NB4 (cell line): ENCODE data around the gene SCYL2.

Experiments
- DNase-seq: peaks from one replicate; pipeline ENCODE4 v3.0.0; 2010; ENCODE audit warnings: low read depth
- H3K4me3 ChIP-seq: one replicate; pipeline ENCODE4 v1.5.1; 2011; ENCODE audit warnings: mild to moderate bottlenecking, low read depth, low read length, moderate library complexity
- MYC ChIP-seq: IDR thresholded peaks from 2 replicates; pipeline ENCODE4 v1.6.1; 2011; ENCODE audit warnings: low read depth, low read length
- POLR2A ChIP-seq: IDR thresholded peaks from 2 replicates; pipeline ENCODE4 v1.6.1; 2011; ENCODE audit warnings: mild to moderate bottlenecking; ENCODE audit not compliant: insufficient read length; ENCODE audit errors: extremely low read depth
- TF ChIP-seq, protein P1 (sequence below): IDR thresholded peaks from one replicate; pipeline ENCODE4 v1.5.1; 2012; ENCODE audit warnings: low read depth, low read length
- TF ChIP-seq, protein P2 (sequence below): IDR thresholded peaks from 2 replicates; pipeline ENCODE4 v1.6.1; 2011; ENCODE audit warnings: low read depth, low read length

The SCYL2 gene

DNA sequence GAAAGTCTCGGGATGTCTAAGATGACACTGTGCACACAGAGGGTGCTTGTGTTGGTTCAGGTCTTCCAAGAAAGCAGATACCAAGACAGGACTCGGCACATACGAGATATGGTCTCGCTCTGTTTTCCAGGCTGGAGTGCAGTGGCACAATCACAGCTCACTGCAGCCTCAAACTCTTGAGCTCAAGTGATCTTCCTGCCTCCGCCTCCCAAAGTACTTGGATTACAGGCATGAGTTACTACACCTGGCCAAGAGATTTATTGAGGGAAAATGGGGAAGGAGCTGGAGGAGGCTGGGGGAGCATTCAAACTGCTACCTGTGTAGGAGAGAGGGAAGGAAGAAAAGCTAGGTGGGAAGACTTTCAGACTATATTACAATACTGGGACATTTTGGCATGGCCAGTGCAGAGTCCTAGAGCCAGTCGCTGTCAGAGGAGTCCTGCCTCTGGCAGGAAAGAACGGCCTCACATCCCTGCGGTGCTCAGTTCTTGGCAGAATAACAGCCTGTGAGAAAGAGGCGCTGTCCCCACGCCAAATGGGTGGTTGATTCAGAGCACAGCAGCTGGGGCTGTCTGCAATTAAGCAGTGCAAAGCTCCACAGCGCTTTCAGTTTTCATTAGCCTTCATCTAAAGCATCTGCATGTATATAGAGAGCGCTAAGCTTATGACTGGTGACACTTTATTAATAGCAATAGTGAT is 108.2 kb downstream of the SCYL2 start:
- TF ChIP-seq MYC = no peak
- no peak for TF ChIP-seq POLR2A
- TF ChIP-seq, protein P1, sequence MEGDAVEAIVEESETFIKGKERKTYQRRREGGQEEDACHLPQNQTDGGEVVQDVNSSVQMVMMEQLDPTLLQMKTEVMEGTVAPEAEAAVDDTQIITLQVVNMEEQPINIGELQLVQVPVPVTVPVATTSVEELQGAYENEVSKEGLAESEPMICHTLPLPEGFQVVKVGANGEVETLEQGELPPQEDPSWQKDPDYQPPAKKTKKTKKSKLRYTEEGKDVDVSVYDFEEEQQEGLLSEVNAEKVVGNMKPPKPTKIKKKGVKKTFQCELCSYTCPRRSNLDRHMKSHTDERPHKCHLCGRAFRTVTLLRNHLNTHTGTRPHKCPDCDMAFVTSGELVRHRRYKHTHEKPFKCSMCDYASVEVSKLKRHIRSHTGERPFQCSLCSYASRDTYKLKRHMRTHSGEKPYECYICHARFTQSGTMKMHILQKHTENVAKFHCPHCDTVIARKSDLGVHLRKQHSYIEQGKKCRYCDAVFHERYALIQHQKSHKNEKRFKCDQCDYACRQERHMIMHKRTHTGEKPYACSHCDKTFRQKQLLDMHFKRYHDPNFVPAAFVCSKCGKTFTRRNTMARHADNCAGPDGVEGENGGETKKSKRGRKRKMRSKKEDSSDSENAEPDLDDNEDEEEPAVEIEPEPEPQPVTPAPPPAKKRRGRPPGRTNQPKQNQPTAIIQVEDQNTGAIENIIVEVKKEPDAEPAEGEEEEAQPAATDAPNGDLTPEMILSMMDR = no peak
- TF ChIP-seq, protein P2, sequence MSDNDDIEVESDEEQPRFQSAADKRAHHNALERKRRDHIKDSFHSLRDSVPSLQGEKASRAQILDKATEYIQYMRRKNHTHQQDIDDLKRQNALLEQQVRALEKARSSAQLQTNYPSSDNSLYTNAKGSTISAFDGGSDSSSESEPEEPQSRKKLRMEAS = no peak
- H3K4me3 ChIP-seq = no peak overlapping the region
- no peak for DNase-seq

DNA sequence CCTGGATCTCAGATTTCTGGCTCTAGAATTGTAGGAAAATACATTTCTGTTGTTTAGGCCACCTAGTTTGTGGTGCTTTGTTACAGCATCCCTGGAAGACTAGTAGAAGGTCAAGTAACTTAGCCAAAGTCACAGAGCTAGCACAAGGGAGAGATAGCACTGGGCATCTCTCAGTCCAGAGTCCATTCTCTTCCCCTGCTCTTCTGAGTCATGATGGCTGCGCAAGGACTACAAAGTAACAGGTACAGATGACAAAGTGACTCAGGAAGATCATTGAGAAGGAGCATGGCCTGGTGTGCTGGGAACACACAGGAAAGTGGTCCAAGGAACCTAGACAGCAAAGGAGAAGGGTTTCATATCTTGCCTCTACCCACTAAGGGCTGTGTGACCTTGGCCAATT is 109.2 kb downstream of the SCYL2 start:
- DNase-seq = no peak
- TF ChIP-seq, protein P2 = no peak
- TF ChIP-seq MYC = no peak
- TF ChIP-seq, protein P1 = no peak
- no peak for TF ChIP-seq POLR2A
- H3K4me3 ChIP-seq = no peak overlapping the region

DNA sequence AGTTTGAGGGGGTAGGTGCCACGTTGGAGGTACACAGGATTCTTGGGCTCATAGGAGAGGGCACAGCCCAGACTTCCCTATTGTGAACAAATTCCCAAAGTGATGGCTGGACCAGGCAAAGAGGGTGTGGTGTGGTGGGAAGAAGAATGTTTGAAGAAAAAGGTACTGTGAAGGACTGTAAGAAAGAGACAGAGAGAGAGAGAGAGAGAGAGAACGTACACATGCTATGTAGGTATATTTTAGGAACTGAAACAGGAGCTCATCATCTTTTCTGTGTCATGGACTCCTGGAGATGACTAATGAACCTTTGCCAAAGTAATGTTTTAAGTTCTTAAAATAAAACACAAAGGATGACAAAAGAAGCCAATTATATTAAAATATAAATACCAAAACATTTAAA is 114.4 kb downstream of the SCYL2 start:
- no peak for DNase-seq
- no peak overlapping the region for H3K4me3 ChIP-seq
- TF ChIP-seq MYC = no peak
- TF ChIP-seq, protein P1 = no peak
- no peak for TF ChIP-seq POLR2A
- TF ChIP-seq, protein P2 = no peak

DNA sequence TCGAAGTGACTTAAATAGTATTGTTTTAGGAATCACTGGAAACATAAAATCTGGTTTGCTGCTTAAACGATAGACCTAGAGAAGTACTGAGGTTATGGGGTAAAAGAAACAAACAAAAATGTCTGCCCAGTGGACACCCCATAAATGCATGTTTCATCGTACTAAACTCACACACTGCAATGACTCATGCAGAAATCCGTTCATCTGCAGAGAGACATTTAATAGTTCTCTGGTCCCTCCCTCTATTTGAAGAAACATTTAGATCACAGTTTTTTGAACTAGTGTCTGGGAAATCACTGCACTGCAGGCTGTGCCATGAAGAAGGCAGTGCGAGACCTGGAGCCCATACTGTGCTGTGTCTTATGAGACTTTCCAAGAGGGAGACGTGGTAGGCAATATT is 115.4 kb downstream of the SCYL2 start:
- H3K4me3 ChIP-seq = no peak overlapping the region
- no peak for DNase-seq
- TF ChIP-seq POLR2A = no peak
- TF ChIP-seq, protein P1 = no peak
- TF ChIP-seq MYC = no peak
- TF ChIP-seq, protein P2 = no peak

DNA sequence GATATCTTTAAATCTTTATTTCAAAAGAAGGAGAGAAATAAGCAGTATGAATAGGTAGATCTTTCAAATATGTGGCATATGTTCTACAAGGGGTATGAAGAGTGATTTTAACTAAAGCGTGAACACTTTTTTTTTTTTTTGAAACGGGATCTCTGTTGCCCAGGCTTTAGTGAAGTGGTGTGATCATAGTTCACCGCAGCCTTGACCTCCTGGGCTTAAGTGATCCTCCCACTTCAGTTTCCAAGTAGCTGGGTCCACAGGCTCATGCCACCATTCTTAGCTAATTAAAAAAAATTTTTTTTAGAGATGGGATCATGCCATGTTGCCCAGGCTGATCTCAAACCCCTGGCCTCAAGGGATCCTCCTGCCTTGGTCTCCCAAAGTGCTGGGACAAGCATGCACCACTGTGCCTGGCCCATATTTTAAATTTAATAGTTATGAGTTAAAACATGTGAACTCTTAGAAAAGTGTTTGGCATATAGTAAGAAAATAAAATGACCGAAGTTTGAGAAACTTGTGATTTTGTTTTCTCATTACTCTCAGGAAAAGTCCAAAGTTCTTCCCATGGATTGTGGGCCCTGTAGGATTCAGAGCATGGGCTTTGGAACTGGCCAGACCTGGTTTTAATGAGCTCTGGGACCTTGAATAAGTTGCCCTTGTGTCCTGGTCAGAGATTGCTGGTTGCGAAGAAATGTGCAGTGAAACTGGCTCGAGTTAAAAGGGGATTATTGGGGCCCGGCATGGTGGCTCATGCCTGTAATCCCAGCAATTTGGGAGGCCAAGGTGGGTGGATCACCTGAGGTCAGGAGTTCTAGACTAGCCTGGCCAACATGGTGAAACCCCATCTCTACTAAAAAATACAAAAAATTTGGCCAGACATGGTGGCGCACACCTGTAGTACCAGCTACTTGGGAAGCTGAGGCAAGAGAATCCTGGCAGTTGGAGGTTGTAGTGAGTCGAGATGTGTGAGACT is 116.9 kb downstream of the SCYL2 start:
- TF ChIP-seq POLR2A = no peak
- no peak for TF ChIP-seq MYC
- TF ChIP-seq, protein P1 = no peak
- TF ChIP-seq, protein P2 = no peak
- H3K4me3 ChIP-seq = no peak overlapping the region
- no peak for DNase-seq
